HG02870 (cell line): ENCODE results near the gene HHATL.

ENCODE experiments used
- ATAC-seq: cut with Tn5 transposase; IDR thresholded peaks from one replicate; pipeline ENCODE4 v1.9.1; 2021; ENCODE audit warnings: mild to moderate bottlenecking, moderate library complexity; ENCODE audit not compliant: unreplicated experiment

Gene HHATL

DNA sequence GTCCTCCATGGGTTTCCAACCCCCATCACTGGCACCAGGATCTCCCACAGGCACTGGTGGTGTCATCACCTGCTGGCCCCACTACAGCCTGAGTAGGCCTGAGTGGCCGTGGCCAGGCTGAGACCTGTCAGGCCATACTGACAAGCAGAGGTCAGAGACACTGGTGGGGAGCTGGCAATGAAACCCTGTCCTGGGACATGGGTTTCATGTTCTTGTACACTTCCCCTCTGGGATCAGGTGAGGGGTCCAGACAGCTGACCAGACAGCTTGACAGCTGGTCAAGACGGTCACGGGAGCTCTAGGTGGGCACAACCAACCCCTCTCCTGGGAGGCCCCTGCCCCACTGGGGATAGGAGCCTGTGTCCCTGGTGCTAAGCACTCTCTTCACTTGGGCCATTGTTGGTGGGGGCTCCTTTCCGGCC is 36.0 kb downstream of the HHATL start:
- ATAC-seq: no peak

DNA sequence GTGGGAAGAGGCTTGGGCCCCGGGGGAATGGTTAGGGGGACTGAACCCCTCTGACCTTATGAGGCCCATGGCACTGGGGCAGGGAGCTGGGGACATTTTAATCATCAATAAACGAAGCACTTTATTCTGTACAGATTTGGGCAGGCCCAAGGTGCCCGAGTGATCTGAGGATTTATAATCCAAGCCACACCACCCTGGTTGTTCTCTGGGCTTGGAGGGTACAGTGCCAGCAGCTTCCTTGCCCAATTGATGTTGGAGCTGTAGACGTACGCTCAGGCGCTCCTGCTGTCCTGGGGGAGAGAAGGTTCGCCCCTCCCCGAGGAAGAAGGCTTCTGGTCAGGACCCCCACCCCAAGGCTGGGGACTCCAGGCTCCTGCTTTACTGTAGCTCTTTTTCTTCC is 36.6 kb downstream of the HHATL start:
- no peak for ATAC-seq

DNA sequence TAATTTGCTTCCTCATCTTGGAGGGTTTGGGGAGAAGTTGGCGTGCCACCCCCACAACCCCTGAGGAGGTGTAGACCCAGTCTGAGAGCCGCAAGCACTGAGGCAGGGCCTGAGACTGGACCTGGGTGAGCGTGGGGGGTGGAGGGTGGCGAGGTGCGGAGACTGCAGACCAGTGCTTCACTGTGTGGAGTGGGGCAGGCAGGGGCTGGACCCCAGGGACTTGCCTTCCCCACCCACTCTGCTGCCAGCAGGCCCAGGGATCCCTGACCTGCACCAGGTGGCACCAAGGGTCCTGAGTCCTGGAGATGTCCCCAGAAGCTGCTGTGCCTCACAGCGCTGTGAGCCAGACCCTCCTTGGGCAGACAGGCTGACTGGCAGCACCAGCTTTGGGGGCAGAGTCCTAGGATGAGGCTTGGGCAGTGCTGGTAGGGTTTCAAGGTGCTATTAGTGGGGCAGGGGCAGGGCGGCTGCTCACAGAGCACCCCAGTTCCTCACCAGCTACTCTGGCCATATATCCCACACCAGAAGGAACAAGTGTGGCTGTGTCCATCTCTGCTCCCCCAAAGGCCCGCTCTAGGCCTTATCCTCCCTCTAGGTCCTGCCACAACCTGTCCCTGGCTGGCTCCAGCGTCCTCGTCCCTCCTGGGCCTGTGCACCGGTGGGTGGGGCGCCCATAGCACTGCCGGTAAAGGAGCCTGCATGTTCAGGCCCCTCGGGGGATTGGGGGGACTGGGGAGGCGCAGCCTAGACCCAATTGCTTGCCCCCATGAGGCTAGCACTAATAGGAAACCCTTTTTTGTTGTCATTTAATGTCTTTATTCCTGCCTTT is 37.3 kb downstream of the HHATL start:
- ATAC-seq: no peak

DNA sequence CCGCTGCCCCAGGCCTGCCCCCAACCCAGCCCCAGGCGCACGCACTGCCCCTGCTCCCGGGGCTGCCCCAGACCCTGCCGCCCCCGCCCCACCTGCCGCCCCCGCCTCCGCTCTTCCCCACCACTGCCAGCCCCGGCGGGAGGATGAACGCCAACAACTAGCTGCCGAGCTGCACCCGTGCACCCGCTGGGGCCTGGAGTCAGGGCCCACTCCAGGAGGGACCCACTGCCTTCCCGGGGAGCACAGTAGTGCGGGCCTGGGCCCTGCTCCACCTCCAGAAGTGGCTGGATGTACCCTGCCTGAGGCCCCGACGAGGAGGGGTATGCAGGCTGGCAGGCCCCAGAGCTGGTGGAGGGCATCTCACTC is 38.2 kb downstream of the HHATL start:
- ATAC-seq: no peak

DNA sequence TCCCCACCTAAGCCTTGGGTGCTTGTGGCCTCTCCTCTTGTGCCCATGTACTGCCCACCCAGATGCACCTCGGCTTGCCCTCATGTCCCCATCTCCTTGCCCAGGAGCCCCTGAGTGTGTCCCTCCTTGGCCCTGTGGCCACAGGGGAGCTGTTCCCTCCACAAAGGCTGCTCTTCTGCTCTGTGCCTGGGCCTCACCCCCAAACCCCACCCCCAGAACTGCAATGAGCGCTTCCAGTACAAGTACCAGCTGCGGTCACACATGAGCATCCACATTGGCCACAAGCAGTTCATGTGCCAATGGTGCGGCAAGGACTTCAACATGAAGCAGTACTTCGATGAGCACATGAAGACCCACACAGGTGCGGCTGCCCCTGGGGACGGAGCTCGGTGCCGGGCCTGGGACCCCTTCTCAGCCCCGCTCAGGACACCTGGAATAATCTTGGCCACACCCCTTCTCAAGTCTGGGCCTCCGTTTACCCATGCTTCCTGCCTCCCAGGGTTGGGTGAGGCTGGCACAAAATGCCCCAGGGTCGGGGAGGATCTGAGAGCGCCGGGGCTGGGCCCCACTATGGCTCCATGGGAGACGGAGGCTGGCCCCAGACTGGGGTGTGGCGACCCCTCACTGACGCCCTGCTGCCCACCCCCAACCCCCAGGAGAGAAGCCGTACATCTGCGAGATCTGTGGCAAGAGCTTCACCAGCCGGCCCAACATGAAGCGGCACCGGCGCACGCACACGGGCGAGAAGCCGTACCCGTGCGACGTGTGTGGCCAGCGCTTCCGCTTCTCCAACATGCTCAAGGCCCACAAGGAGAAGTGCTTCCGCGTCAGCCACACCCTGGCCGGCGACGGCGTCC is 38.8 kb downstream of the HHATL start:
- no peak for ATAC-seq

DNA sequence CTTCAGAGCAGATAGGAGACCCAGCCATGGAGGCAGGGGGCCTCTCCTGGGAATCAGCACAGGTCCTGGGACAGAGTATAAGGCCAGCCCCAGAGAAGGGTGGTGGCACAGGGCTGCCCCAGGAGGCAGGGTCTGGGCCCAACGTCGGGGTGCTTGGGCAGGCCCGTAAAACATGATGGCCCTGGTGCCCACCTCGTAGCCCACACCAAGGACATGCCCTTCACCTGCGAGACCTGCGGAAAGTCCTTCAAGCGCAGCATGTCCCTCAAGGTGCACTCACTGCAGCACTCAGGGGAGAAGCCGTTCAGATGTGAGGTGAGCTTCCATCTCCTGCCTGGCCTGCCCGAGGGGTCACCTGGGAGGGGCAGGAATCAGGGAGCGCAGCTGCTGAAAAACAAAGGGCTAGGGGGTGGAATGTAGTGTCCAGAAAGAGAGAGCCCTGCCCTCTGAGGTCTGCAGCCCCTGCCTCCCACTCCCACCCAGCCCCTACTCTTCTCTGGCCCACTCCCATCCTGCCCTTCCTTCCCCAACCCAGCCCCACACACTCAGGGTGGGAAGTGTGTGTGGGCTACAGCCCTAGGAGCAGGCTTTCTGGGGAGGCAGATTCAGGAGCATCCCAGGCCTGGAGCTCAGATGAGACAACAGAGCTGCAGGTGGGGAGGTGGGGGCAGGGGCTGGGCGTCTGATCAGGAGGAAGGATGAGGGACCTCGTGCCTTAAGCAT is 39.6 kb downstream of the HHATL start:
- no peak for ATAC-seq

DNA sequence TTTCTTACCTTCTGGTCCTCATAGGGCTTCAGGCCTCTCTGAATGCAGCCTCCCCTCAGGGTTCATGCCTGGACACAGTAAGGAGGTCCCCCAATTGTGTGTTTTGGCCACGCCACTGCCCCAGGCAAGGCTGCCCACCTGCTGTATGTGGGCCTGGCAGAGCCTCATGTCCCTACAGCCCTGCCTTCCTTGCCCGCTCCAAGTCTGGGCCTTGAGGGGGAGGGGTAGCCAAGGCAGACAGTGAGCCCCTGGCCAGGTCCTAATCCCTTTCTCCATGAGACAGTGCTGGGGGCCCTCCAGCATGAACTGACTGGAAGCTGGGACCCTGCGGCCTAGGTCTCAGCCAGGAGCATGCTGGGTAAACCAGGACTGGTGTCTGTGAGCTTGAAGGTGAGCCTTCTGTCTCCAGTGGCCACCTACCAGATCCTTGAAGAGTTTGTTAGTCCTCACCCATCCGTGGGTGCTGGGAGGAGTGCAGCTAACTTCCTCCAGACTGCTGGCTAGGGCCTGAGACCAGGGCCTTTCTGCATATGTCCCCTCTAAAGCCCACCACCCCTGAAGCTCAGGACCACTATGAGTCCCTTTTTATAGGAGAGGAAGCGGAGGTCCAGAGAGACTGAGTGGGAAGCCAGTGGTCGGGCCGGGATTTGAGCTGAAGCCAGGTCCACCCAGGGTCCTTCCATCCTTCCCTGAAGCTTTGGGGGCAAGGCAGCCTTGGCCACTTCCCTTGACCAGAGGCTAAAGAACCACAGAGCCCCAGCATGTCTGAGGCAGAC is 40.4 kb downstream of the HHATL start:
- no peak for ATAC-seq

DNA sequence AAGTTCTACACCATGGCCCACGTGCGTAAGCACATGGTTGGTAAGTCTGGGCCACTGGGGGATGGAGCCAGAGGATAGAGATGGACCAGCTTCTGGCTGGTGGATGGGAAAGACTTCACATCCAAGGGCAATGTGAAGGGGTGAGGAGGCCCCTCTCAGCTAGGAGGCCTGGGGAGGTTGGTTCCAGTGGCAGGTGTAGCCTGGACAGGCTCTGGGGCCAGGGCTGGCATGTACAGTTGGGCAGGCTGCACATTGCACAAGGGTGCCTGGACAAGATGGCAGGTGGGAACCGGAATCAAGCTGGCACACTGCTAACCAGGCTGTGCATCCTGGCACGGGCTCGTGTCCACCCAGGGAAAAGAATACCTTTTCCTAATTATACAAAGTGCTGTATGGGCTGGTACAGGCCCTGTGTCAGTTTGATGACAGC is 41.0 kb downstream of the HHATL start:
- ATAC-seq: no peak

DNA sequence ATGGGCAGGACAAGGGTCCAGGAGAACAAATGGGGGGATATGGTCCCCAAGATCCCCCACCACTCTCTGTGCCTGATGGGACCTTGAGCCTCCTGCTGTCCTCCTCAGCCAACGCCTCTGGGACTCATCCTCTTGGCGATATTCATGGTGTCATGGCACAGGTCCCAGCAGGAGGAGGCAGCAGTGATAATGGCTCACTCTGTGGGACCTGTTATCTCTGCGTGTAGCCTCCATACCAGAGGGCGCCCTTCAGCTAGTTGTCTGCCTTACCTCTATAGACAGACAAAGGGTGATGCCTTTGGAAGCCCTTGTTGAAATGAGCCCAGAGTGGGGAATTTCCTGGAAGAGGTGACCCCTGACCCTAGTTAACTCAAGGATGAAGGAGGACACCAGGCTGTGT is 41.7 kb downstream of the HHATL start:
- ATAC-seq: no peak

DNA sequence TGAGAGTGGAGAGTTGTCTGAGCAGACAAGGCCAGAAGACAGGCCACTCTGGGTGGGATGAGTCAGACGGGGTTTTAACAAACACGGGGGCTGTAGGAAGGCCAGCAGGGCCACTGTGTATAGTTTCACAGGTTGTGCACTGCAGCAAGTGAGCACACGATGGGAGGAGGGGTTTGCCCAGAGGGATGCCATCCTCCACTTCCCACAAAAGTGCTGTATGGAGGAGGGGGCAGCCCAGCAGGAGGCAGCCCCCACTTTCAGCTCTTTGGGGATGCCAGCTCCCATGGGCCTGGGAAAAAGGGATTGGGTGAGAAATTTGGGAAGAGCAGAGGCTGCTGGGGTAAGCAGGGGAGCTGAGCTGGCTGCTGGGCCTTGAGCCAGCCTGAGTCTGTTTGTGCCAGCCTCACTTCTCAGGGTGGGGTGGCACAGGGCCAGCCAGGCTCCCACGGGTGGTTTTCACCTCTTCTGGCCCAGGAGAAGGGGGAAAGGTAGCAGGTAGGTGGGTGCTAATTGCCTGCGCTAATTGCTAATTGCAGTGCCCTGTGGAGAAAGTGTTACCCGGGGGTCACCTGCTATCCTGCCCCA is 42.4 kb downstream of the HHATL start:
- no peak for ATAC-seq

DNA sequence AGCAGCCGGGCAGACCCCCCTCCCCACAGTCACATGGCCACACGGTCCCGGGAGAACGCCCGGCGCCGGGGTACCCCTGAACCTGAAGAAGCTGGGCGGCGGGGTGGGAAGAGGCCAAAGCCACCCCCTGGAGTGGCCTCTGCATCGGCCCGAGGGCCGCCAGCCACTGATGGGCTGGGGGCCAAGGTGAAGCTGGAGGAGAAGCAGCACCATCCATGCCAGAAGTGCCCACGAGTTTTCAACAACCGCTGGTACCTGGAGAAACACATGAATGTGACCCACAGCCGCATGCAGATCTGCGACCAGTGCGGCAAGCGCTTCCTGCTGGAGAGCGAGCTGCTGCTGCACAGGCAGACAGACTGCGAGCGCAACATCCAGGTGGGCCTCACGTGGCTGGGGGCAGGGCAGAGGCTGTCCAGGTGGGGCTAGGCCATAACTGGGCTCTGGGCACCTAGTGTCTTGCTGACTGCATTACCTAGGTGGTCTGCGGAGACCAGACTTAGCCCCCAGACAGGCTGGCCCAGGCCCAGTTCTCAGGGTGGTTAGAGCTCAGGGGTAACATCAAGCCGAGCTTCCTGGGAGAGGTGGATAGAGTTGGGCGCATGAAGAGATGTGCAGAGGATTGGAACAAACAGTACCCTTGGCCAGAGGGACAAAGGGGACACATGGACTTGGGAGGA is 43.0 kb downstream of the HHATL start:
- no peak for ATAC-seq

DNA sequence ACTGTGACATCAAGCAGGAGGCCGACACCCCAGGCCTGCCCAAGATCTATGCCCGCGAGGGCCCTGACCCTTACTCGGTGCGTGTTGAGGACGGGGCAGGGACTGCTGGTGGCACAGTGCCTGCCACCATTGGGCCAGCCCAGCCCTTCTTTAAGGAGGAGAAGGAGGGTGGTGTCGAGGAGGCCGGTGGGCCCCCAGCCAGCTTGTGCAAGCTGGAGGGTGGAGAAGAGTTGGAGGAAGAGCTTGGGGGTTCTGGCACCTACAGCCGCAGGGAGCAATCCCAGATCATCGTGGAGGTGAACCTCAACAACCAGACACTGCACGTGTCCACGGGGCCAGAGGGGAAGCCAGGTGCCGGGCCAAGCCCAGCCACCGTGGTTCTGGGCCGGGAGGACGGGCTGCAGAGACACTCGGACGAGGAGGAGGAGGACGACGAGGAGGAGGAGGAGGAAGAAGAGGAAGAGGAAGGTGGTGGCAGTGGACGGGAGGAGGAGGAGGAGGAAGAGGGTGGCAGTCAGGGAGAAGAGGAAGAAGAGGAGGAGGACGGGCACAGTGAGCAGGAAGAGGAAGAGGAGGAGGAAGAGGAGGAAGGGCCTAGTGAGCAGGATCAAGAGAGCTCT is 43.7 kb downstream of the HHATL start:
- ATAC-seq: no peak

DNA sequence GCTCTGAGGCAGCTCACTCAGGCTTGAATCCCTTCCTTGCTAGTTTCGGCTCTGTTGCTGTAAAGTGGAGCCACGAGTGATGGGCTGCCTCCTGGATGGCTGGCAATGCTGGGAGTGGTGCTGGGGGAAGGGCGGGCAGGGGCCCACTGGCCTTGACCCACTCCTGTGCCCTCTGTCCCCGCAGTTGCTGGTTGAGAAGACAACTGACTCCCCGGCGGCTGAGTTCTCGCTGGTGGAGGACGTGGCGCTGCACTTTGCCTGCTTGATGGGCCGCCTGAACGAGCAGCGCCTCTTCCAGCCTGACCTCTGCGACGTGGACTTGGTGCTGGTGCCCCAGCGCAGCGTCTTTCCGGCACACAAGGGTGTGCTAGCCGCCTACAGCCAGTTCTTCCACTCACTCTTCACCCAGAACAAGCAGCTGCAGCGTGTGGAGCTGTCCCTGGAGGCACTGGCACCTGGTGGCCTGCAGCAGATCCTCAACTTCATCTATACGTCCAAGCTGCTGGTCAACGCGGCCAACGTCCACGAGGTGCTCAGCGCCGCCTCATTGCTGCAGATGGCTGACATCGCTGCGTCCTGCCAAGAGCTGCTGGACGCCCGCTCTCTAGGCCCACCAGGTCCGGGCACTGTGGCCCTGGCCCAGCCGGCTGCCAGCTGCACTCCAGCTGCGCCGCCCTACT is 44.4 kb downstream of the HHATL start:
- ATAC-seq: no peak

DNA sequence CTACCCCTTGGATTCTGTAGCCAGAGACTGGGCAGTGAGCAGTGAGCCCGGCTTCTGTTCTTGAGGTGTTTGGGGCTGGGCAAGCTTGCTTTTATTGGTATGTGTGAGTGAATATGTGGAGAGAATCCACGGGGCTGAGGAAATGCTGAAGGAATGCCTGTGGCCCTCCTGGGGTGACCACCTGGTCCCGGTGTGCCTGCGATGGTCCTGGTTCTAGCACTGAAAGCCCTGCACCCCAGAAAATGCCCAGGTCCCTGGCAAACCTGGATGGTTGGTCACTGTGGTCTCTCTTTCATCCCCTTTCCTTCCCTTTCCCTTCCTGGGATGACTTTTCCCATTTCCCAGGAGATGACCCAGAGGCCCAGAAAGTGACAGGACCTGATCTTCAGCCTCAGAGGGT is 44.9 kb downstream of the HHATL start:
- no peak for ATAC-seq

DNA sequence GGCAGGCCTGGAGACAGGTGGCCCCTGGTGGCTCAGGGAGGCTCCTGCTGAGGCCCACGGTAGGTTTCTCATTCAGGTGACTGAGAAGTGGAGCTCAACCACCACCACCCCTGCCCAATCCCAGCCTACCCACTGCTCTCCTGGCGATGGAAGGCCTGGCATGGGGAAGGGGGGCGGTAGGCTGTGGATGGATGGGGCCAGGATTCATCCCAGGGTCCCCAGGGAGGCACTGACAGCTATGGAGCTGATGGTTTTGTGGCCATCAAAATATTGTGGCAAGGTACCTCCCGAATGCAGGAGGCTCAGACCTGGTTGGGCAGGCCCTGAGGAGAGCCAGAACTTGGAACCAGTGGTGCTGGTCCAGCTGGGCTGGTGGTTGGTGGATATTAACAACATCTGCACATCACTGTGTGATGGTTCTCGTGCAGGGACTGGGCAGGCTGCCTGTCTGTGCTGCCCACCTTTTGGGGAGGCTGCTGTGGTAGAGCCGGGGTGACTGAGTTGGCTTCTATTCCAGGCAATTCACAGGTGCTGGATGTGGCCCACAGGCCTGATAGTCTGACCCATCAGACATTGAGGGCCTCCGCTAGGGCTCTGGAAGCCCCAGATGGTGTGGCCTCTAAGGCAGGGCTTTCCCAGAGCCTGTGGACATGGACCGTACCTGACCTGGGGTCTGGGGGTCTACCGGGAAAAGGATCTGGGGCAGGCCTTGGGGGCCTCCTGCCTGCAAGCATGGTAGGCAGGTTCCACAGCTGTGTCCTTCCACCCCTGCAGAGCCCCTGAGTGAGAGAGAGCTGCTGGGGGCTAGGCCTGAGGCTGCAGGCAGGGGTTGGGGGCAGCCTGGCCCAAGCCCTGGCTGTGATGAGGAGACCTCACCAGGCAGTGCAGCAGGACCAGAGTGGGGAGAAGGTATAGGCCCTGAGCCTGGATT is 45.7 kb downstream of the HHATL start:
- ATAC-seq: no peak

DNA sequence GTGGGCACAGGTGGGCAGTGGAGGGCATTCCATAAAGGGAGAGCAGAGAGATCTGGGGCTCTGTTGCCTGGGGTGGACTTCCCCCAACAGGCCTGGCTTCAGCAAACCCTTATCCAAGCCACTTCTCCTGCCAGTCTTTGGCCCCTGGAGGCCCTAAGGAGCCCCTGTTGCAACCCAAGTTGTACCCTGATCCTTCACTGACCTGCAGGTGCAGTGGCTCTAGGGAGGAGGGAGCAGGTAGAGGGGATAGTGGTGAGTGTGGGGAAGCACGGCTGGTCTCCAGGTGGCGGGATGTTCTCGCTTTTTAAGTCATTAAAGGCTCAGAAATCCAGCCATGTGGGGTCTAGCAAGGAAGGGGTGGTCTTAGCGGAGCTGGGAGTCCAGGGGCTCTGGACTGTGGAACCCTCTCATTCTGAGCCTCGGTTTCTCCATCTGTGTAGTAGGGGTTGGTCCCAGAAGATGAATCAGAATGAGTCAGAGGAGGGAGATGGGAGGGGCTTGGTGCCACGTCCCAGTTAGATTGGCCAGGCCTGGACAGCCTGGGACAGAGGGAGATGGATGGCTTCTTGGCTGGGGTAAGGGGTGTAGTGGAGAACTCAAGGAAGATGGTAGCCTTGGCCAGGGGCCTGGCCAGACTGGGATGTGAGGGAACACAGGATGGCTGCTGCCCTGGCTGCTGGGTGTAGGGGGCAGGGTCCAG is 46.5 kb downstream of the HHATL start:
- ATAC-seq: no peak

DNA sequence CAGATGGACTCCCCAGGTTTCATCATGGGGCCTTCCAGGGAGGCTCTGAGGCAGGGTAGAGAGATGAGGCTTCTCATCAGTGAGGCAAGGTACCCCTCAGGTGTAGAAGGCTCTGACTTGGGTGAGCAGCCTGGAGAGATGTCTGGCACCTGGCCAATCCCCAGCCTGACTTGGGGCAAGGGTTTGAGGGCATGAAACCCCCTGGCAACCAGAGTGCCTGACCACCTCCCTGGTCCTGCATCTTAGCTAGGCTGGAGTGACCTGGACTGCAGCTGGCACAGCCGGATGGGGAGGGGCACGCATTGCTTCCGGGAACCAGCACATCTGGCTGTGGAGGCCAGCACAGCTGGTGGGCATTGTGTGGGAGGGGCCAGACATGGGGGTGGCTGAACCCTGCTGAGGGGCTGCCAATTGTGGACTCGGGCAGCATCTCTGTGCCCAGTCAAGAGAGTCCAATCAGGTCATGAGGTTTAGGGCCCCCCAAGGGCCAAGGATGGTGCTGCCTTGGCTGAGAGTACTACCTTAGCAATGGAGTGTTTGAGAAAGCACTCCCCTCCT is 47.2 kb downstream of the HHATL start:
- no peak for ATAC-seq
